SKM-1 treated with dmso at 0.1 percent for 144 hours (cell line): ENCODE data around the gene LYSMD1.

Experiments
- DNase-seq: peaks from one replicate; lab custom pipeline; 2025; ENCODE audit not compliant: unreplicated experiment; lab: John Stamatoyannopoulos, UW

The LYSMD1 gene

GRCh38 chr1:151142411-151143056 lies 23.2 kb downstream of the LYSMD1 start:
- no peak for DNase-seq

- no peak for DNase-seq
Measured at GRCh38 chr1:151137789-151138188, 27.9 kb downstream of the LYSMD1 start.

DNA sequence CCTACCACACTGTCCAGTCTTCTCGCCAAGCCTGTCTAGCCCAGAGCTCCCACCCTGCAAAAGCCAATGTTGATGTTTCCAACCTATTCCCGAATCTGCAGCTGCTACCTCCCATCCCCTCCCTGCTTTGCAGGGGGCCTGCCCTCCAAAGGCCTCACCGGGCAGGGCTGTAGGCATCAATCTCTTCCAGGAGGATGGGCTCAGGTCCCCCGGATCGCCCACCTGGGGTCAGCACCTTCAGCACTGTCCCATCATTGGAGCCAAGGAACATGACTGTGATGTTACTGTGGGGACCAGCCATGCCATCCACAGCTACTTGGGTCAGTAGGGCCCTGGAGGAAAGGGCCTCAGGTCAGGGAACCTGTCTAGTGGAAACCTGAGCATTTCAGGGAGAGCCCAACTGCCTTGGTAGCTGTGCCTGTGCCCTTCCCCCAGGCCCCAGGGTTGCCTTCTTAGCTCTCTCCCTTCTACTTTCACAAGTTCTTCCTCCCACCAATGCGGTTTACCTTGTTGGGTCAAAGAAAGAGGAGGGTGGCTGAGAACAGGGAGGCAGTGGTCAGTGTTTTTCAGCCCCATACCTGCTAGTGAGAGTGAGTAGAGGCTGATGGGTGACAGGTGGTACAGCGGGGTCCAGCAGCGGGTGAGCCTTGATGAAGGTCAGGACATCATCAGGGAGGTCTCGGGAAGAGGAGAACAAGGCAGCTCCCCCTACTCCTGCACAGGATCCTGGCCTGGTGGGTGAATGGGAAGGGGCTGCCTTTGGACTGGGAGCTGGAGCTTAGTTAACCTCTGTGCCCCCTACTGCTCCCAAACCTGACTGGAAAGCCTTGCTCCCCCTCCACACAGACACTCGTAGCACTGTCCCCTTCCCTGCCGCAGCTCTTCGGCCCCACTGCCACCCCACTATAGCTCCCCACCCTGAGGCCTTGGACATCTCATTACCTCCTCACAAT lies 30.0 kb downstream of the LYSMD1 start:
- no peak for DNase-seq

GRCh38 chr1:151134991-151135390 lies 30.7 kb downstream of the LYSMD1 start:
- DNase-seq: no peak

- DNase-seq: no peak
Measured at GRCh38 chr1:151134396-151134795, 31.3 kb downstream of the LYSMD1 start.

DNA sequence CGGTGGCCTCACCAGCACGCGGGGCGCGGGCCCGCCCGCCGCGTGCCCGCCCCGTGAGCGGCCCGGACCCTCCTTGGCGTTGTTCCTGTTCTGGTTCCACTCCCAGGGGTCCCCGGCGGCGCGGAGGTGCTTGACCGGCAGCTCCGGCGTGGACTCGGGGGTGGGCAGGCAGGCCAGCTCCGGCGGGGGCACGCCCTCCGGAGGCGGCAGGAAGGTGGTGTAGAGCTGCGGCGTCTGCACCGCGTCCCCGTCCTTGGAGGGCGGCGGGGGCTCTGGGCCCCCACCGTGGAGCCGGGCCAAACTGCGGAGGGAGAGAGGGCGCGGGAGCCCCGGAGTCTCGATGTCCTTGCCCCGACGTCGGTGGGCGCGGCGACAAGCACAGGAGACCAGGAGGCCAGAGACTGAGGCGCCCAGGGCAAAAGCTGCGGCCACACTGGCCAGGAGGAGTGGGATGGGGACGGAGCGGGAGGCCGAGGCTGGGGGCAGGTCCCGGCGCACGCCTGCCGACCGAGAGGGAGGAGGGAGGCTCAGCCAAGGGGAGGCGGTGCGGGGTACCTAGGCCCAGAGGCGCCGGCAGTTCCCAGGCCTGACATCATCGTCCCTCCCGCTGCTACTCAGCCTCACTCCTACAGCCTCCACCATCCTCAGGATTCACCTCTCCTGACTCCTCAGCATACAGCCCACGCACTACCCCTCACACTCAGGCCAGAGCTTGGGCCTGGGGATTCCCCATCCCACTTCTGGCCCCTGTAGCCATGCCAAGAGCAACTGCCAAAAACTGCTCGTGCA lies 32.5 kb downstream of the LYSMD1 start:
- no peak for DNase-seq

DNA sequence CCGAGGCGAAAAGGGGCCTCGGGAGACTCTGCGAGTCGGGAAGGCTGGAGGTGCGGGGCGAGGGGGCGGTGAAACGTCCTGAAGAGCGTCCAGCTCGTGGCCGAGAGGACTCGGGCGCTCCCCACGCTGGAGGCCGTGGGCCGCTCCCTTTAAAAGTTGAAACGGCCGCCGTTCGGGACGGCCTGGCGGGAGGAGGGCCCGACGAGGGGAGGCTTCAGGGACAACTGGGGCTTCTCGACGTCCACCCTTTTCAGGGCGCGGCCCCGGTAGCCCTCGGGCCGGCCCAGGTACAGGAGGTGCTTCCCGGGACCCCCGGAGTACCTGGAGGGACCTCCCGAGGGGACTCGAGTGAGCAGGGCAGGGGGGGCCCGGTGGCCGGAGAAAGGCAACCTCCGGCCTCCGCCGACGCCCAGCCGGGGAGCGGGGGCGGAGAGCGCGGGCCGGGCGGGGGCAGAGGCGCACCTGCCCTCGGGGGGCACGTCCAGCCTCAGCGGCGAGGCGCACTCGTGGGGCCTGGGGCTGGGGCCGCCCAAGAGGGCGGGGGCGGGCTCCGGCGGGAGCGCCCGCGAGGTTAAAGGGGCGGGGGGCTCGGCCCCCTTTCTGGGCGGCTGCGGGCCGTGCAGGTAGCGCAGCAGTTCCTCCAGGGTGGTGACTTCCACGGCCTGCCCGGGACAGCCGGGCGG lies 33.2 kb downstream of the LYSMD1 start:
- DNase-seq: no peak

GRCh38 chr1:151131701-151132334 lies 33.9 kb downstream of the LYSMD1 start:
- DNase-seq: no peak

DNA sequence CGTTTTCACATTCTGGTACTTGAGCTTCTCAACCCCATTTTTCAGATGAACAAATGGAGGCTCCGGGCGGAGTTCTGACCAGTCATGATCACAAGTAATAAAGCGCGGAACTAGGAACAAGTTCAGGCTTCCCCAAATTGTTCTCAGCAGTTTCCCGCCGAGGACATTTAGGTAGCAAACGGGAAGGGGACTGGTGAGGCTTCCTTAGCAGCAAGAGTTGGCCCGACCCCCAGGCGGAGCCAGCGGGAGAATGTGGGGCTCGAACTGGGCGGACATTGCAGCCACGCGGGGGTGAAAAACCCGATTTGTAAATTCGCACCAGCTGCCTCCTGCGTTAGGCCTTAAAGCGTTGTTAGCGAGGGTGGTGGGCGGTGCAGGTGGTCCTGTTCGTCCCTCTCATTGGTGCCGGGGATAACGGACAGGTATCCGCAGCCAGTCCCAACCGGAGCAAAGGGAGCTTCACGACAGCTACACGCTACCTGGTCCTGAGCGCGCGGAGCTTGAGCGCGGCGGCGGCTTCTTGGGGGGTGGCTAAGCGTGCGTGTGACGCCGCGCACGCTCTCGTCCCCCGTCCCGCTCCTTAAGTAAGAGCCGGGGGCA lies 34.6 kb downstream of the LYSMD1 start:
- DNase-seq: no peak

DNA sequence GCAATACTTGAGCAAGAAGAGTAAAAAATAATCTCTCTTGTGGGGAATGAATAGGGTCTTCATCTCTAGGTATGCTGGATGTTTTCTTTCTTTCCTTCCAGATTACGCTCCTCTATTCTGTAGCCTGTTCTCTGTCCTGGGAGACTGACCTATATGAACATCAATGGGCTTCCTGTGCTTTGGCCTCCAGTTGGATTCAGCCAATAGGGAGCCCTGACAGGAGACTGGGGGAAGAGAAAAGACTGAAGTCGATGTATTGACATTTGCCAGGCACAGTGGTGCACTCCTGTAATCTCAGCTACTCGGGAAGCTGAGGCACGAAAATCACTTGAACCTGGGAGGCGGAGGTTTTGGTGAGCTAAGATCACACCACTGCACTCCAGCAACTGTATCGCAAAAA lies 36.9 kb downstream of the LYSMD1 start:
- DNase-seq: no peak

DNA sequence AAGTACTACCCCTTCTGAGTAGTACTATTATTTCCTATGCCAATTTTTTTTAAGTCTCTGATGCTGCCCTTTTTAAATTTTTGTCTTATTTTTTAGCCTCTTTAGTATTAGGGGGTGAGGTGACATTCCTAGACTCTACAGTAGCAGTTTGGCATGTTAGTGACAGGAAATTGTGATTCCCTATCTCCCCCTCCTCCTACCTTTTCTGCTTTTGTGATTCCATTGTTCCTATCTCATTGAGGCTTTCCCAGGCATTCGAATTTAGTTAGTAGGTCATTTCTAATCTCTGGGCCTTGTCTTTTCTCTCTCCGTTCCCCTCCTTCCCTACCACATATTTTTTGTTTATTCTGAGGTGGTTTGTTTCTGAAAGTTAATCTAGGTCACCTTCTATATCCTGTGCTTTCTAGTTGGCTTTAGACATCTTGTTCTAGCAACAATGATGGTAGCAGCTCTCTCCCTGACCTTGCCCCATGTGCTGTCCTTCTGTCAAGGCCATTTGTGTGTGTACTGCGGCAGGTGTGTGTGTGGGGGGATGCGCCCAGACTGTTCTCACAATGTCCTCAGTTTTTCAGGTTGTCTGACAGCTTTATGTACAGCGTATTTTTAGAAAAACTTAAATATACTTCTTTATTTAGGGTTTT lies 40.8 kb downstream of the LYSMD1 start:
- DNase-seq: no peak

GRCh38 chr1:151113877-151114276 lies 51.8 kb downstream of the LYSMD1 start:
- no peak for DNase-seq
